Neural cell (in vitro differentiated cells): ENCODE measurements around the gene NAP1L5. TPM values are rescaled to one million over a fixed set of nuclear protein-coding genes. Genes with fewer than 3 reads are reported as not detected.

ENCODE experiments used
- H2AFZ ChIP-seq: fragments of 200-600, 300-800 bp; sonication (generic), shearing (Covaris generic); 2 replicates; pipeline ENCODE4 v1.6.0; 2014; ENCODE audit warnings: low read depth, mild to moderate bottlenecking, antibody characterized with exemption, low read length, moderate library complexity
- H3F3A ChIP-seq: fragments of 200-600 bp; shearing (Covaris generic); 2 replicates; pipeline ENCODE4 v1.6.1; 2016; ENCODE audit warnings: mild to moderate bottlenecking, moderate library complexity, mixed read lengths, antibody characterized with exemption, low read length; ENCODE audit not compliant: insufficient read depth, poor library complexity, severe bottlenecking
- H3K27ac ChIP-seq: fragments of 200-600, 300-800 bp; sonication (generic), shearing (Covaris generic); 2 replicates; pipeline ENCODE4 v1.5.1; 2014; ENCODE audit warnings: mild to moderate bottlenecking, low read length, moderate library complexity
- H3K27me3 ChIP-seq: fragments of 300-800, 200-600 bp; sonication (generic), shearing (Covaris generic); 2 replicates; pipeline ENCODE4 v1.6.0; 2014; ENCODE audit warnings: mild to moderate bottlenecking, low read depth, low read length, moderate library complexity; ENCODE audit not compliant: insufficient read depth
- H3K36me3 ChIP-seq: fragments of 300-800, 200-600 bp; sonication (generic), shearing (Covaris generic); 2 replicates; pipeline ENCODE4 v1.5.1; 2014; ENCODE audit warnings: mild to moderate bottlenecking, antibody characterized with exemption, low read length, moderate library complexity; ENCODE audit not compliant: insufficient read depth
- H3K4me2 ChIP-seq: fragments of 300-800, 200-600 bp; sonication (generic), shearing (Covaris generic); 2 replicates; pipeline ENCODE4 v1.6.0; 2014; ENCODE audit warnings: mild to moderate bottlenecking, low read length
- H3K4me3 ChIP-seq: fragments of 300-800, 200-600 bp; sonication (generic), shearing (Covaris generic); 2 replicates; pipeline ENCODE4 v1.5.1; 2014; ENCODE audit warnings: mild to moderate bottlenecking, low read length, moderate library complexity
- H3K79me2 ChIP-seq: fragments of 200-600 bp; shearing (Covaris generic); replicated peaks from 2 replicates; pipeline ENCODE4 v1.6.0; 2014; ENCODE audit warnings: mild to moderate bottlenecking, low read length, moderate library complexity; ENCODE audit not compliant: insufficient read depth
- H3K9ac ChIP-seq: fragments of 300-800, 200-600 bp; sonication (generic), shearing (Covaris generic); 2 replicates; pipeline ENCODE4 v1.6.1; 2016; ENCODE audit warnings: mild to moderate bottlenecking, low read length, mixed read lengths
- H3K9me2 ChIP-seq: fragments of 200-600 bp; shearing (Covaris generic); 2 replicates; pipeline ENCODE4 v1.6.1; 2016; ENCODE audit warnings: mild to moderate bottlenecking, low read length, mixed read lengths; ENCODE audit not compliant: insufficient read depth
- H3K9me3 ChIP-seq: fragments of 200-600, 300-800 bp; sonication (generic), shearing (Covaris generic); 2 replicates; pipeline ENCODE4 v1.6.1; 2016; ENCODE audit warnings: mild to moderate bottlenecking, mixed run types, low read length, moderate library complexity, mixed read lengths
- H4K20me1 ChIP-seq: fragments of 200-600 bp; shearing (Covaris generic); 2 replicates; pipeline ENCODE4 v1.6.1; 2016; ENCODE audit warnings: mild to moderate bottlenecking, mixed run types; ENCODE audit not compliant: insufficient read depth
- EP300 ChIP-seq: fragments of 450-650 bp; conservative IDR thresholded peaks from 2 replicates; pipeline ENCODE4 v1.6.1; 2014; ENCODE audit warnings: antibody characterized with exemption, mild to moderate bottlenecking, moderate library complexity; ENCODE audit not compliant: poor library complexity, severe bottlenecking
- EZH2 ChIP-seq: fragments of 200-600, 300-800 bp; shearing (Covaris generic), sonication (generic); IDR thresholded peaks from 2 replicates; pipeline ENCODE4 v1.6.1; 2014; ENCODE audit warnings: antibody characterized with exemption, low read length, borderline replicate concordance, mild to moderate bottlenecking; ENCODE audit not compliant: insufficient read depth, poor library complexity, severe bottlenecking
- POLR2AphosphoS5 ChIP-seq: IDR thresholded peaks from 2 replicates; pipeline ENCODE4 v1.6.1; 2012
- RAD21 ChIP-seq: fragments of 450-650 bp; conservative IDR thresholded peaks from 2 replicates; pipeline ENCODE4 v1.6.1; 2014; ENCODE audit warnings: antibody characterized with exemption, mild to moderate bottlenecking, moderate library complexity
- REST ChIP-seq: IDR thresholded peaks from 2 replicates; pipeline ENCODE4 v1.6.1; 2012; ENCODE audit warnings: borderline replicate concordance
- TAF1 ChIP-seq: IDR thresholded peaks from 2 replicates; pipeline ENCODE4 v1.6.1; 2012; ENCODE audit warnings: low read depth
- polyA plus RNA-seq: library from polyadenylated mRNA; depleted of rRNA; stranded (reverse); fragments of >200 nt; gene quantifications from 2 replicates; pipeline ENCODE4 v1.2.3, GENCODE V29; 2014
- TF ChIP-seq, protein P1 (sequence below): fragments of 450-650 bp; IDR thresholded peaks from 2 replicates; pipeline ENCODE4 v1.5.1; 2014; ENCODE audit warnings: antibody characterized with exemption, mild to moderate bottlenecking, moderate library complexity; ENCODE audit not compliant: poor library complexity, severe bottlenecking

Gene NAP1L5
- polyA plus RNA-seq, 1 donor from 2014 or later: 53.1 TPM

GRCh38 chr4:88653371-88653946, 44.2 kb downstream of the NAP1L5 start:
- Histone ChIP-seq H3K4me3 (no peak overlapping the region), H3K9ac (no peak overlapping the region), H3K9me2 (no peaks in the 10 kb centered on the region), H3K9me3 (no peaks in the 10 kb centered on the region), H3K36me3 (peaks cover 29% of the 10 kb centered on the region), H3K4me2 (no peak overlapping the region), H3K27me3 (no peaks in the 10 kb centered on the region), H3F3A (no peaks in the 10 kb centered on the region), H2AFZ (no peak overlapping the region), H3K79me2 (no peaks in the 10 kb centered on the region), H4K20me1 (no peaks in the 10 kb centered on the region), H3K27ac (no peak overlapping the region)
- TF ChIP-seq POLR2AphosphoS5: no peak
- TF ChIP-seq TAF1: no peak
- TF ChIP-seq EP300: no peak
- no peak for TF ChIP-seq EZH2
- TF ChIP-seq, protein P1, sequence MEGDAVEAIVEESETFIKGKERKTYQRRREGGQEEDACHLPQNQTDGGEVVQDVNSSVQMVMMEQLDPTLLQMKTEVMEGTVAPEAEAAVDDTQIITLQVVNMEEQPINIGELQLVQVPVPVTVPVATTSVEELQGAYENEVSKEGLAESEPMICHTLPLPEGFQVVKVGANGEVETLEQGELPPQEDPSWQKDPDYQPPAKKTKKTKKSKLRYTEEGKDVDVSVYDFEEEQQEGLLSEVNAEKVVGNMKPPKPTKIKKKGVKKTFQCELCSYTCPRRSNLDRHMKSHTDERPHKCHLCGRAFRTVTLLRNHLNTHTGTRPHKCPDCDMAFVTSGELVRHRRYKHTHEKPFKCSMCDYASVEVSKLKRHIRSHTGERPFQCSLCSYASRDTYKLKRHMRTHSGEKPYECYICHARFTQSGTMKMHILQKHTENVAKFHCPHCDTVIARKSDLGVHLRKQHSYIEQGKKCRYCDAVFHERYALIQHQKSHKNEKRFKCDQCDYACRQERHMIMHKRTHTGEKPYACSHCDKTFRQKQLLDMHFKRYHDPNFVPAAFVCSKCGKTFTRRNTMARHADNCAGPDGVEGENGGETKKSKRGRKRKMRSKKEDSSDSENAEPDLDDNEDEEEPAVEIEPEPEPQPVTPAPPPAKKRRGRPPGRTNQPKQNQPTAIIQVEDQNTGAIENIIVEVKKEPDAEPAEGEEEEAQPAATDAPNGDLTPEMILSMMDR: no peak

GRCh38 chr4:88649716-88650115, 47.9 kb downstream of the NAP1L5 start:
- Histone ChIP-seq H3K36me3 (peaks cover 6% of the 10 kb centered on the region), H3K79me2 (no peaks in the 10 kb centered on the region), H3K27me3 (no peaks in the 10 kb centered on the region), H3K9me3 (no peaks in the 10 kb centered on the region), H2AFZ (no peak overlapping the region), H3K9me2 (no peaks in the 10 kb centered on the region), H3K9ac (no peak overlapping the region), H3K27ac (no peak overlapping the region), H3K4me2 (no peak overlapping the region), H4K20me1 (no peaks in the 10 kb centered on the region), H3K4me3 (no peak overlapping the region), H3F3A (no peaks in the 10 kb centered on the region)
- TF ChIP-seq, protein P1: no peak
- no peak for TF ChIP-seq REST
- no peak for TF ChIP-seq RAD21
- TF ChIP-seq POLR2AphosphoS5: no peak
